Measurements from ENCODE around the gene SLC13A5.

SLC13A5 gene

GRCh38 chr17:6714315-6714874 lies 1.2 kb upstream of the SLC13A5 start:
- H3K4me3 ChIP-seq (ENCODE audit: low read depth, low read length), result no peak overlapping the region
- no peak for DNase-seq (ENCODE audit: low read depth)
- TF ChIP-seq MAX (IDR thresholded peaks at IDR 0.05; ENCODE audit: low read depth, low read length) (no peak), CTCF (IDR thresholded peaks at IDR 0.05; ENCODE audit: low read depth, low read length) (no peak), POLR2A (IDR thresholded peaks at IDR 0.05; ENCODE audit: extremely low read depth, insufficient read length) (no peak), MYC (IDR thresholded peaks at IDR 0.05; ENCODE audit: low read depth, low read length) (no peak)

GRCh38 chr17:6713918-6714271 lies 726 bp upstream of the SLC13A5 start:
- no peak for DNase-seq (ENCODE audit: low read depth)
- no peak for TF ChIP-seq MYC (IDR thresholded peaks at IDR 0.05; ENCODE audit: low read depth, low read length)
- TF ChIP-seq MAX (IDR thresholded peaks at IDR 0.05; ENCODE audit: low read depth, low read length), result no peak
- TF ChIP-seq POLR2A (IDR thresholded peaks at IDR 0.05; ENCODE audit: extremely low read depth, insufficient read length), result no peak
- no peak for TF ChIP-seq CTCF (IDR thresholded peaks at IDR 0.05; ENCODE audit: low read depth, low read length)
- no peak overlapping the region for H3K4me3 ChIP-seq (ENCODE audit: low read depth, low read length)

GRCh38 chr17:6712854-6713129 lies 377 bp downstream of the SLC13A5 start:
- no peak overlapping the region for H3K4me3 ChIP-seq (ENCODE audit: low read depth, low read length)
- DNase-seq (ENCODE audit: low read depth), result no peak
- no peak for TF ChIP-seq CTCF (IDR thresholded peaks at IDR 0.05; ENCODE audit: low read depth, low read length)
- no peak for TF ChIP-seq MAX (IDR thresholded peaks at IDR 0.05; ENCODE audit: low read depth, low read length)
- TF ChIP-seq MYC (IDR thresholded peaks at IDR 0.05; ENCODE audit: low read depth, low read length), result no peak
- TF ChIP-seq POLR2A (IDR thresholded peaks at IDR 0.05; ENCODE audit: extremely low read depth, insufficient read length), result no peak

GRCh38 chr17:6712058-6712853 lies 913 bp downstream of the SLC13A5 start:
- H3K4me3 ChIP-seq (ENCODE audit: low read depth, low read length), result no peak overlapping the region
- peak; percentile 61 for DNase-seq (ENCODE audit: low read depth)
- TF ChIP-seq MYC (IDR thresholded peaks at IDR 0.05; ENCODE audit: low read depth, low read length) (no peak), POLR2A (IDR thresholded peaks at IDR 0.05; ENCODE audit: extremely low read depth, insufficient read length) (no peak), MAX (IDR thresholded peaks at IDR 0.05; ENCODE audit: low read depth, low read length) (no peak)

GRCh38 chr17:6711681-6712057 lies 1.5 kb downstream of the SLC13A5 start:
- no peak for TF ChIP-seq POLR2A (IDR thresholded peaks at IDR 0.05; ENCODE audit: extremely low read depth, insufficient read length)
- no peak for TF ChIP-seq CTCF (IDR thresholded peaks at IDR 0.05; ENCODE audit: low read depth, low read length)
- no peak for TF ChIP-seq MAX (IDR thresholded peaks at IDR 0.05; ENCODE audit: low read depth, low read length)
- TF ChIP-seq MYC (IDR thresholded peaks at IDR 0.05; ENCODE audit: low read depth, low read length), result no peak
- H3K4me3 ChIP-seq (ENCODE audit: low read depth, low read length), result no peak overlapping the region

GRCh38 chr17:6711081-6711674 lies 2.0 kb downstream of the SLC13A5 start:
- DNase-seq (ENCODE audit: low read depth), result peak; percentile 47
- TF ChIP-seq POLR2A (IDR thresholded peaks at IDR 0.05; ENCODE audit: extremely low read depth, insufficient read length) (no peak), MAX (IDR thresholded peaks at IDR 0.05; ENCODE audit: low read depth, low read length) (no peak), CTCF (IDR thresholded peaks at IDR 0.05; ENCODE audit: low read depth, low read length) (no peak), MYC (IDR thresholded peaks at IDR 0.05; ENCODE audit: low read depth, low read length) (no peak)

More at GRCh38 chr17:6711681-6712057, 1.5 kb downstream of the SLC13A5 start:
- peak; percentile 79 for DNase-seq (ENCODE audit: low read depth)

More at GRCh38 chr17:6711081-6711674, 2.0 kb downstream of the SLC13A5 start:
- no peak overlapping the region for H3K4me3 ChIP-seq (ENCODE audit: low read depth, low read length)

Data from NB4 (cell line).